A549 (cell line): ENCODE measurements around the gene LYL1.

ENCODE experiments used
- CEBPB ChIP-seq, 2 experiments: fragments of >200 bp in 1 of 2; sonication (Bioruptor Twin) in 1 of 2; formaldehyde crosslinking in 1 of 2; IDR thresholded peaks; 2 replicates each; pipeline ENCODE4 v1.6.1; 2012 to 2016
- EP300 ChIP-seq, 2 experiments: fragments of >200 bp; sonication (Bioruptor Twin); formaldehyde crosslinking; IDR thresholded peaks; 2 replicates in 1 of 2; 3 replicates in 1 of 2; pipeline ENCODE4 v1.6.1; 2016 to 2017
- FOSL2 ChIP-seq, 2 experiments: fragments of 450-650 bp in 1 of 2; fragments of >200 bp in 1 of 2; sonication (Bioruptor Twin) in 1 of 2; formaldehyde crosslinking; IDR thresholded peaks; 2 replicates each; pipeline versions ENCODE4 v1.5.0 to v1.6.1; 2016 to 2020; ENCODE audit warnings: mild to moderate bottlenecking in 1 of 2, moderate library complexity in 1 of 2
- JUNB ChIP-seq: fragments of >200 bp; sonication (Bioruptor Twin); formaldehyde crosslinking; IDR thresholded peaks from 2 replicates; pipeline ENCODE4 v1.6.1; 2016
- KDM5A ChIP-seq: fragments of 200-600 bp; sonication (generic); IDR thresholded peaks from 2 replicates; pipeline ENCODE4 v1.6.1; 2016; ENCODE audit warnings: antibody characterized with exemption, mild to moderate bottlenecking
- PHF8 ChIP-seq: fragments of 200-600 bp; sonication (generic); IDR thresholded peaks from 2 replicates; pipeline ENCODE4 v1.6.1; 2016; ENCODE audit warnings: low read depth, mild to moderate bottlenecking, antibody characterized with exemption, moderate library complexity, borderline replicate concordance
- POLR2A ChIP-seq: IDR thresholded peaks from 2 replicates; pipeline ENCODE4 v1.6.1; 2012; ENCODE audit warnings: mild to moderate bottlenecking, low read length
- RCOR1 ChIP-seq: fragments of 150-350 bp; IDR thresholded peaks from 2 replicates; pipeline ENCODE4 v1.6.1; 2014; ENCODE audit warnings: antibody characterized with exemption, low read length, low read depth
- TF ChIP-seq, protein P1 (sequence below): fragments of >200 bp; sonication (Bioruptor Twin); formaldehyde crosslinking; IDR thresholded peaks from 3 replicates; pipeline ENCODE4 v1.5.1; 2016
- TF ChIP-seq, protein P2 (sequence below): fragments of 200-600 bp; sonication (generic); IDR thresholded peaks from 2 replicates; pipeline ENCODE4 v1.6.1; 2016; ENCODE audit warnings: antibody characterized with exemption, mild to moderate bottlenecking, moderate library complexity

DNA sequence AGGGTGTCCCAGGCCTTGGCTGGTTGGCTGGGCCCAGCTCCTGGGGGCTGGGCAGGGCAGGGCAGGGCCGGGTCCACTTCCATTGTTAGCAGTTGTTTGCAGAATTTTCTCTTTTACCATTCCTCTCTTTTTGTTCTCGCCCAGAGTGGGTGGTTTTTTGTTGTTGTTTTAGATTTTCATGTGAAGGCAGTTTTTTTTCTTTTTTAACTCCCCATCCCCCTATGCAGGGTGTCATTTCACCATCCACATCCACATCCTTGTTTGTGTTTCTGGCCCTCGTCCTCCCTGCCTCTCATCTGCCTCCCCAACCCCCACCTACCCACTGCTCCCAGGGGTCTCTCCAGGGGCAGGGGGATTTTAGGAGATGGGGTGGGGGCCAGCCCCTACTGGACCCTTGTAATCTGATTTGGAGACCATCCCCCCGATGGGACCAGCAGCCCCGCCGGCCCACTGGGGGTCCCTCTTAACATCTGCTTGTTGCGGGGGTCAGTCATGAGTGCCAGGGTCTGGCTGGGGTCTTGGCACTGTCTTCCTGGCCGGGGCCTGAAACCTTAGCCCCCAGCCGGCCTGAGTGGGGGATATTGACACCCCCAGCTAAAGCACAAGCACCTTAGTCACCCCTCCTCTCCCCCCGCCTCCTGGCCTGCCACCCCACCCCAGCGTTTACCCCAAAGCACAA lies 37.1 kb upstream of the LYL1 start:
- TF ChIP-seq, protein P1, sequence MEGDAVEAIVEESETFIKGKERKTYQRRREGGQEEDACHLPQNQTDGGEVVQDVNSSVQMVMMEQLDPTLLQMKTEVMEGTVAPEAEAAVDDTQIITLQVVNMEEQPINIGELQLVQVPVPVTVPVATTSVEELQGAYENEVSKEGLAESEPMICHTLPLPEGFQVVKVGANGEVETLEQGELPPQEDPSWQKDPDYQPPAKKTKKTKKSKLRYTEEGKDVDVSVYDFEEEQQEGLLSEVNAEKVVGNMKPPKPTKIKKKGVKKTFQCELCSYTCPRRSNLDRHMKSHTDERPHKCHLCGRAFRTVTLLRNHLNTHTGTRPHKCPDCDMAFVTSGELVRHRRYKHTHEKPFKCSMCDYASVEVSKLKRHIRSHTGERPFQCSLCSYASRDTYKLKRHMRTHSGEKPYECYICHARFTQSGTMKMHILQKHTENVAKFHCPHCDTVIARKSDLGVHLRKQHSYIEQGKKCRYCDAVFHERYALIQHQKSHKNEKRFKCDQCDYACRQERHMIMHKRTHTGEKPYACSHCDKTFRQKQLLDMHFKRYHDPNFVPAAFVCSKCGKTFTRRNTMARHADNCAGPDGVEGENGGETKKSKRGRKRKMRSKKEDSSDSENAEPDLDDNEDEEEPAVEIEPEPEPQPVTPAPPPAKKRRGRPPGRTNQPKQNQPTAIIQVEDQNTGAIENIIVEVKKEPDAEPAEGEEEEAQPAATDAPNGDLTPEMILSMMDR: no peak
- TF ChIP-seq POLR2A (no peak), KDM5A (no peak), CEBPB (IDR thresholded peaks at IDR 0.05) (no peak), FOSL2 (IDR thresholded peaks at IDR 0.05) (no peak), FOSL2 (CRISPR knock-in tag; IDR thresholded peaks at IDR 0.05) (no peak), EP300 (IDR thresholded peaks at IDR 0.05) (no peak), PHF8 (no peak), RCOR1 (no peak), JUNB (no peak)
- TF ChIP-seq, protein P2, sequence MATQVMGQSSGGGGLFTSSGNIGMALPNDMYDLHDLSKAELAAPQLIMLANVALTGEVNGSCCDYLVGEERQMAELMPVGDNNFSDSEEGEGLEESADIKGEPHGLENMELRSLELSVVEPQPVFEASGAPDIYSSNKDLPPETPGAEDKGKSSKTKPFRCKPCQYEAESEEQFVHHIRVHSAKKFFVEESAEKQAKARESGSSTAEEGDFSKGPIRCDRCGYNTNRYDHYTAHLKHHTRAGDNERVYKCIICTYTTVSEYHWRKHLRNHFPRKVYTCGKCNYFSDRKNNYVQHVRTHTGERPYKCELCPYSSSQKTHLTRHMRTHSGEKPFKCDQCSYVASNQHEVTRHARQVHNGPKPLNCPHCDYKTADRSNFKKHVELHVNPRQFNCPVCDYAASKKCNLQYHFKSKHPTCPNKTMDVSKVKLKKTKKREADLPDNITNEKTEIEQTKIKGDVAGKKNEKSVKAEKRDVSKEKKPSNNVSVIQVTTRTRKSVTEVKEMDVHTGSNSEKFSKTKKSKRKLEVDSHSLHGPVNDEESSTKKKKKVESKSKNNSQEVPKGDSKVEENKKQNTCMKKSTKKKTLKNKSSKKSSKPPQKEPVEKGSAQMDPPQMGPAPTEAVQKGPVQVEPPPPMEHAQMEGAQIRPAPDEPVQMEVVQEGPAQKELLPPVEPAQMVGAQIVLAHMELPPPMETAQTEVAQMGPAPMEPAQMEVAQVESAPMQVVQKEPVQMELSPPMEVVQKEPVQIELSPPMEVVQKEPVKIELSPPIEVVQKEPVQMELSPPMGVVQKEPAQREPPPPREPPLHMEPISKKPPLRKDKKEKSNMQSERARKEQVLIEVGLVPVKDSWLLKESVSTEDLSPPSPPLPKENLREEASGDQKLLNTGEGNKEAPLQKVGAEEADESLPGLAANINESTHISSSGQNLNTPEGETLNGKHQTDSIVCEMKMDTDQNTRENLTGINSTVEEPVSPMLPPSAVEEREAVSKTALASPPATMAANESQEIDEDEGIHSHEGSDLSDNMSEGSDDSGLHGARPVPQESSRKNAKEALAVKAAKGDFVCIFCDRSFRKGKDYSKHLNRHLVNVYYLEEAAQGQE: no peak
